ENCODE measurements around the gene PEX11G. TPM values are rescaled to one million over a fixed set of nuclear protein-coding genes. Genes with fewer than 3 reads are reported as not detected.

PEX11G gene
- total RNA-seq, 1 donor from 2014 or later = 5.5 TPM

DNA sequence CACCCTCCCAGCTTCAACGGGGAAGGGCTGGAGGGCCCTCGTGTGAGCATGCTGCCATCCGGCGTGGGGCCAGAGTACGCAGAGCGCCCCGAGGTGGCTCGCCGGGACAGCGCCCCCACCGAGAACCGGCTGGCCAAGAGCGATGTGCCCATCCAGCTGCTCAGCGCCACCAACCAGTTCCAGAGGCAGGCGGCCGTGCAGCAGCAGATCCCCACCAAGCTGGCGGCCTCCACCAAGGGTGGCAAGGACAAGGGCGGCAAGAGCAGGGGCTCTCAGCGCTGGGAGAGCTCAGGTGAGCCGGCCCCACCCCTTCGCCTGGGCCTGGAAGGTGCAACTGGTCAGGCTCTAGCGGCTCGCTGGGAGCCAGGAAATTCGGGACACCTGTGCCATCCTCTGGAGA is 20.0 kb downstream of the PEX11G start:
- H3K4me1 Mint-ChIP-seq (ENCODE audit: low read depth) = no peaks in the 10 kb centered on the region
- peaks cover 7% of the 10 kb centered on the region for H3K36me3 Mint-ChIP-seq (ENCODE audit: insufficient read depth)

GRCh38 chr19:7467009-7467989 is 21.5 kb downstream of the PEX11G start:
- peaks cover 6% of the 10 kb centered on the region for H3K36me3 Mint-ChIP-seq (ENCODE audit: insufficient read depth)
- H3K4me3 Mint-ChIP-seq (ENCODE audit: low read depth) = no peak overlapping the region
- DNase-seq (ENCODE audit: low spot score, unreplicated experiment) = no peak
- H3K4me1 Mint-ChIP-seq (ENCODE audit: low read depth) = no peaks in the 10 kb centered on the region
- H3K27ac Mint-ChIP-seq = no peak overlapping the region
- no peaks in the 10 kb centered on the region for H3K27me3 Mint-ChIP-seq
- TF ChIP-seq CTCF (IDR thresholded peaks at IDR 0.05; ENCODE audit: unreplicated experiment) = no peak
- H3K9me3 Mint-ChIP-seq (ENCODE audit: low read depth) = no peaks in the 10 kb centered on the region

More for the DNA sequence above, 20.0 kb downstream of the PEX11G start:
- no peak for TF ChIP-seq CTCF (IDR thresholded peaks at IDR 0.05; ENCODE audit: unreplicated experiment)
- no peak overlapping the region for H3K27ac Mint-ChIP-seq
- no peak overlapping the region for H3K4me3 Mint-ChIP-seq (ENCODE audit: low read depth)
- DNase-seq (ENCODE audit: low spot score, unreplicated experiment) = no peak
- H3K27me3 Mint-ChIP-seq = no peaks in the 10 kb centered on the region
- no peaks in the 10 kb centered on the region for H3K9me3 Mint-ChIP-seq (ENCODE audit: low read depth)

- no peak overlapping the region for H3K4me3 Mint-ChIP-seq (ENCODE audit: low read depth)
- no peak for DNase-seq (ENCODE audit: low spot score, unreplicated experiment)
Observed at GRCh38 chr19:7463575-7463974, 25.3 kb downstream of the PEX11G start.

DNA sequence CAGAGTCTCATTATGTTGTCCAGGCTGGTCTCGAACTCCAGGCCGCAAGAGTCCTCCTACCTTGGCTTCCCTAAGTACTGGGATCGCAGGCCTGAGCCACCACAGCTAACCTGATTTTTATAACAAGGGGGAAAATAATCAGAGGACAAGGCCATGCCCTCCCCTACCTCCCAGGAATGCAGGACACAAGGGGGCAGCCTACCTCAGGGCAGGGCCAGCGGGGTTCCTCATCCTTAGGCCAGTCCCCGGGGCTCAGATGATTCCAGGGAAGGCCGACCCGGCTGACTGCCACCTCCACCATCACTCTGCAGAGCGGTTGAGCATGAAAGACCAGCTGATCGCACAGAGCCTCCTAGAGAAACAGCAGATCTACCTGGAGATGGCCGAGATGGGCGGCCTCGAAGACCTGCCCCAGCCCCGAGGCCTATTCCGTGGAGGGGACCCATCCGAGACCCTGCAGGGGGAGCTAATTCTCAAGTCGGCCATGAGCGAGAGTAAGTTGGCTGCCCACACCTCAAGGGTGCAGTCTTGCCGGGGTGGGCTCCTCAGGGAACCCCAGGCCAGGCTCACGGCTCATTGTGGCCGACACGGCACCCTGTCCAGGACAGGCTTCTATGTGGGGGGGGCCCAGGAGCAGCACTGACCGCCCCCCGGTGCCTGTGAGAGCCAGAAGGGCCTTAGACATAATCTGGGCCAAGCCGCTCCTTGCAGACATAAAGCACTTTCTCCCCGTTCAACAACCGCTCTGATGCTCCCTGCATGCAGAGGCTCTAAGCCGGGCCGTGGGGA is 26.8 kb downstream of the PEX11G start:
- no peak for DNase-seq (ENCODE audit: low spot score, unreplicated experiment)
- peaks cover 9% of the 10 kb centered on the region for H3K36me3 Mint-ChIP-seq (ENCODE audit: insufficient read depth)
- H3K4me3 Mint-ChIP-seq (ENCODE audit: low read depth) = no peak overlapping the region
- no peaks in the 10 kb centered on the region for H3K9me3 Mint-ChIP-seq (ENCODE audit: low read depth)
- no peaks in the 10 kb centered on the region for H3K4me1 Mint-ChIP-seq (ENCODE audit: low read depth)
- no peaks in the 10 kb centered on the region for H3K27me3 Mint-ChIP-seq
- no peak overlapping the region for H3K27ac Mint-ChIP-seq
- TF ChIP-seq CTCF (IDR thresholded peaks at IDR 0.05; ENCODE audit: unreplicated experiment) = no peak

More at GRCh38 chr19:7463575-7463974, 25.3 kb downstream of the PEX11G start:
- H3K27ac Mint-ChIP-seq = no peak overlapping the region
- H3K9me3 Mint-ChIP-seq (ENCODE audit: low read depth) = no peaks in the 10 kb centered on the region
- peaks cover 8% of the 10 kb centered on the region for H3K36me3 Mint-ChIP-seq (ENCODE audit: insufficient read depth)
- H3K27me3 Mint-ChIP-seq = no peaks in the 10 kb centered on the region
- no peaks in the 10 kb centered on the region for H3K4me1 Mint-ChIP-seq (ENCODE audit: low read depth)
- TF ChIP-seq CTCF (IDR thresholded peaks at IDR 0.05; ENCODE audit: unreplicated experiment) = no peak

- Mint-ChIP-seq H3K4me1 (ENCODE audit: low read depth) (no peaks in the 10 kb centered on the region), H3K27me3 (no peaks in the 10 kb centered on the region), H3K9me3 (ENCODE audit: low read depth) (peaks cover 4% of the 10 kb centered on the region), H3K36me3 (ENCODE audit: insufficient read depth) (peaks cover 23% of the 10 kb centered on the region), H3K27ac (no peak overlapping the region), H3K4me3 (ENCODE audit: low read depth) (no peak overlapping the region)
- no peak for DNase-seq (ENCODE audit: low spot score, unreplicated experiment)
- no peak for TF ChIP-seq CTCF (IDR thresholded peaks at IDR 0.05; ENCODE audit: unreplicated experiment)
Observed at GRCh38 chr19:7460562-7460966, 28.3 kb downstream of the PEX11G start.

Measured in progenitor cell of endocrine pancreas (in vitro differentiated cells).